GM12874 (cell line): ENCODE results near the gene TEX51.

Experiments
- CTCF ChIP-seq: IDR thresholded peaks from 2 replicates; pipeline ENCODE4 v1.5.1; 2011; ENCODE audit warnings: low read depth, mild to moderate bottlenecking, control low read depth, low read length, moderate library complexity; ENCODE audit not compliant: insufficient read depth

Gene TEX51

GRCh38 chr2:126882736-126883665 is 15.7 kb upstream of the TEX51 start:
- TF ChIP-seq CTCF: no peak

- no peak for TF ChIP-seq CTCF
Observed at GRCh38 chr2:126883666-126884040, 15.0 kb upstream of the TEX51 start.

GRCh38 chr2:126884861-126885750 is 13.6 kb upstream of the TEX51 start:
- TF ChIP-seq CTCF: no peak

- TF ChIP-seq CTCF: no peak
Observed at GRCh38 chr2:126885751-126886210, 12.9 kb upstream of the TEX51 start.

GRCh38 chr2:126886211-126886915 is 12.3 kb upstream of the TEX51 start:
- peak; percentile 88 for TF ChIP-seq CTCF

- TF ChIP-seq CTCF: no peak
Observed at GRCh38 chr2:126886916-126887280, 11.8 kb upstream of the TEX51 start.

GRCh38 chr2:126887506-126887905 is 11.2 kb upstream of the TEX51 start:
- no peak for TF ChIP-seq CTCF
